Activated CD8-positive, alpha-beta T cell treated with anti-CD3 and anti-CD28 coated beads for 36 hours (primary cell): ENCODE results near the gene SCYL1. TPM values are rescaled to one million over a fixed set of nuclear protein-coding genes. Genes with fewer than 3 reads are reported as not detected.
"Not testable (repeated sequence)": the region's sequence is repeated elsewhere in the genome, so short reads cannot be mapped to it uniquely, and the experiment has no call there.

Experiments used
- ATAC-seq: fragments of 200-7000 bp; cut with Tn5 transposase; one replicate; pipeline ENCODE4 v1.10.0; 2021; ENCODE audit warnings: mild to moderate bottlenecking, moderate library complexity
- CTCF ChIA-PET: fragments of 350-600 bp; sonication (Branson Sonifier 250); formaldehyde crosslinking; loops from one replicate; lab custom pipeline; 2021; ENCODE audit warnings: antibody characterized with exemption; lab: Charles Lee
- POLR2A ChIA-PET: fragments of 350-600 bp; sonication (Branson Sonifier 250); formaldehyde crosslinking; loops from one replicate; lab custom pipeline; 2021; ENCODE audit warnings: antibody characterized with exemption; lab: Charles Lee
- DNase-seq: peaks from one replicate; pipeline ENCODE4 v3.0.0-alpha.2; 2020
- H3K27ac Mint-ChIP-seq: one replicate; pipeline ENCODE4 v1.8.0; 2021; ENCODE audit warnings: mild to moderate bottlenecking, mixed read lengths
- H3K27me3 Mint-ChIP-seq: one replicate; pipeline ENCODE4 v1.8.0; 2021; ENCODE audit warnings: mixed read lengths
- H3K36me3 Mint-ChIP-seq: one replicate; pipeline ENCODE4 v1.8.0; 2021; ENCODE audit warnings: low read depth, mixed read lengths
- H3K4me1 Mint-ChIP-seq: one replicate; pipeline ENCODE4 v1.8.0; 2021; ENCODE audit warnings: low read depth, mixed read lengths
- H3K4me3 Mint-ChIP-seq: one replicate; pipeline ENCODE4 v1.8.0; 2021; ENCODE audit warnings: mild to moderate bottlenecking, moderate library complexity, mixed read lengths
- H3K9me3 Mint-ChIP-seq: one replicate; pipeline ENCODE4 v1.8.0; 2021; ENCODE audit warnings: mixed read lengths
- intact Hi-C: fragments of 100-400 bp; cut with micrococcal nuclease; formaldehyde crosslinking; loops from one replicate; pipeline ENCODE4 v1.10.0; 2022
- total RNA-seq, 2 experiments: library from RNA; stranded (reverse); gene quantifications; one replicate each; pipeline ENCODE4 v1.2.3, GENCODE V29; 2021
- TF ChIP-seq, protein P1 (sequence below): fragments of 200-600 bp; IDR thresholded peaks from one replicate; pipeline ENCODE4 v1.8.0; 2022; ENCODE audit warnings: antibody characterized with exemption, mild to moderate bottlenecking

SCYL1 gene
- total RNA-seq, 2 experiments from 2014 or later: 71.5 to 76.8 TPM

DNA sequence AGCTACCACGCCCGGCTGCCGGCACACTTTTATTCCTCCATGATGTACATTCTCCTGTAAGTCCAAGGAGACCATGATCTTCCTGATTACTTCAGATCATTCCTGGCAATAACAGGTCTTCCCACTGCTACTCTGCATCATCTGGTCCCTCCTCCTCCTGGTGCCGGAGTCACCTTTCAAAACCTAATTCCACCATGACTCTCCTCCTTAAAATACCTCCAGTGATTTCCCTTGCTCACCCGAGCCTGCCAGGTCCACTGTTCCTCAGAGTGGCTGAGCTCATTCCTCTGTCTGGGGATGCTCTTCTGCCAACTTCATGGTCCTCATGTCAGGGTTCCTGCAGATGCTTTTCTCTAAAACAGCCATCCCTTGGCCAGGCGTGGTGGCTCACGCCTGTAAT lies 37.1 kb downstream of the SCYL1 start:
- ChIA-PET CTCF (interaction anchor here (0.8 to 6.0 kb wide), 5 partner anchors 10 to 32 kb away, joined by 3 to 34 read pairs (median 3); partner anchors contain the start of genes FAM89B and ZNRD2), POLR2A (interaction anchor here (1.0 to 4.1 kb wide), 7 partner anchors 7 to 141 kb away, joined by 3 to 19 read pairs (median 5); partner anchors contain the start of genes MALAT1 and ZNRD2)
- Mint-ChIP-seq H3K27me3 (no peaks in the 10 kb centered on the region), H3K27ac (no peak overlapping the region), H3K4me1 (peaks cover 56% of the 10 kb centered on the region), H3K36me3 (peaks cover 2% of the 10 kb centered on the region), H3K4me3 (no peak overlapping the region), H3K9me3 (no peaks in the 10 kb centered on the region)
- ATAC-seq: no peak
- TF ChIP-seq, protein P1, sequence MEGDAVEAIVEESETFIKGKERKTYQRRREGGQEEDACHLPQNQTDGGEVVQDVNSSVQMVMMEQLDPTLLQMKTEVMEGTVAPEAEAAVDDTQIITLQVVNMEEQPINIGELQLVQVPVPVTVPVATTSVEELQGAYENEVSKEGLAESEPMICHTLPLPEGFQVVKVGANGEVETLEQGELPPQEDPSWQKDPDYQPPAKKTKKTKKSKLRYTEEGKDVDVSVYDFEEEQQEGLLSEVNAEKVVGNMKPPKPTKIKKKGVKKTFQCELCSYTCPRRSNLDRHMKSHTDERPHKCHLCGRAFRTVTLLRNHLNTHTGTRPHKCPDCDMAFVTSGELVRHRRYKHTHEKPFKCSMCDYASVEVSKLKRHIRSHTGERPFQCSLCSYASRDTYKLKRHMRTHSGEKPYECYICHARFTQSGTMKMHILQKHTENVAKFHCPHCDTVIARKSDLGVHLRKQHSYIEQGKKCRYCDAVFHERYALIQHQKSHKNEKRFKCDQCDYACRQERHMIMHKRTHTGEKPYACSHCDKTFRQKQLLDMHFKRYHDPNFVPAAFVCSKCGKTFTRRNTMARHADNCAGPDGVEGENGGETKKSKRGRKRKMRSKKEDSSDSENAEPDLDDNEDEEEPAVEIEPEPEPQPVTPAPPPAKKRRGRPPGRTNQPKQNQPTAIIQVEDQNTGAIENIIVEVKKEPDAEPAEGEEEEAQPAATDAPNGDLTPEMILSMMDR: no peak
- intact Hi-C loops: no loop called here
- DNase-seq: no peak

DNA sequence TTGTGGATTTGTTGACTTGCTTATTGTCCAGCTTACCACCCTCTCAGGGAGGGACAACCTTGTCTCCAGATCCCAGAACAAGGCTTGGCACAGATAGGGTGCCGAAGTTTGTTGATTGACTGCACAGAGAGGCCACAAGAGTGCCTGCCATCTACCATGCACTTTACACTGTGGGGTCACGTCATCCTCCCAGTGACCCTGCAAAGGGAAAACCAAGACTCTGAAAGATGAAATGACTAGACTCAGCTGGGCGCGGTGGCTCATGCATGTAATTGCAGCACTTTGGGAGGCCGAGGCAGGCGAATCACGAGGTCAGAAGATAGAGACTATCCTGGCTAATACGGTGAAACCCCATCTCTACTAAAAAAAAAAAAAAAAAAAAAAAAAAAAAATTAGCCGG lies 37.9 kb downstream of the SCYL1 start:
- TF ChIP-seq, protein P1: no peak
- Mint-ChIP-seq H3K36me3 (peaks cover 3% of the 10 kb centered on the region), H3K4me3 (no peak overlapping the region), H3K4me1 (peaks cover 53% of the 10 kb centered on the region), H3K27ac (no peak overlapping the region), H3K9me3 (no peaks in the 10 kb centered on the region), H3K27me3 (no peaks in the 10 kb centered on the region)
- DNase-seq: peak; percentile 59
- CTCF ChIA-PET: interaction anchor here (1.3 to 6.0 kb wide), 3 partner anchors 9 to 25 kb away, joined by 3 to 39 read pairs (median 34); partner anchors contain the start of genes FAM89B and ZNRD2
- intact Hi-C loops: no loop called here
- ATAC-seq: no peak
- POLR2A ChIA-PET: interaction anchor here (1.3 to 2.3 kb wide), 2 partner anchors 10 to 22 kb away, joined by 5 to 9 read pairs; no protein-coding TSS in a partner anchor

DNA sequence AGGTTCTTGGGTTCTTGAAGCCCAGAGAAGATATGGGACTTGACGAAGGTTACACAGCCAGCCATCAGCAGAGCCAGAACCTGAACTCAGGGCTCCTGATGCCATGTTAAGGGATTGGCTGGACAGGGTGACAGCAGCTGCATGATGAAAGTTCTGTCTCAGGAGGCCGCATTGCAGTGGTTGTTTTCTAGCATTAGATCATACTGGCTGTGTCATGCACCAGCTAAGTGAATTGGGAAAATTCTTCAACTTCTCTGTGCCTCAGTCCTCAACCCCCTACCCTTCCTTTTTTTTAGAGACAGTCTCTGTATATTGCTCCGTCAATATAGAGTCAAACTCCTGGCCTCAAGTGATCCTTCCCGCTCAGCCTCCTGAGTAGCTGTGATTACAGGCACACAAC lies 38.7 kb downstream of the SCYL1 start:
- Mint-ChIP-seq H3K4me3 (no peak overlapping the region), H3K36me3 (peaks cover 7% of the 10 kb centered on the region), H3K4me1 (peaks cover 59% of the 10 kb centered on the region), H3K27ac (no peak overlapping the region), H3K9me3 (no peaks in the 10 kb centered on the region), H3K27me3 (no peaks in the 10 kb centered on the region)
- TF ChIP-seq, protein P1: no peak
- ATAC-seq (no peak), DNase-seq (no peak)
- intact Hi-C loops: no loop called here
- ChIA-PET POLR2A (interaction anchor here (1.0 to 1.7 kb wide), 2 partner anchors 9 to 140 kb away, joined by 3 to 4 read pairs; partner anchors contain the start of gene FAM89B), CTCF (interaction anchor here (0.6 to 6.0 kb wide), 5 partner anchors 8 to 222 kb away, joined by 3 to 39 read pairs (median 6); partner anchors contain the start of genes FAM89B and ZNRD2)

DNA sequence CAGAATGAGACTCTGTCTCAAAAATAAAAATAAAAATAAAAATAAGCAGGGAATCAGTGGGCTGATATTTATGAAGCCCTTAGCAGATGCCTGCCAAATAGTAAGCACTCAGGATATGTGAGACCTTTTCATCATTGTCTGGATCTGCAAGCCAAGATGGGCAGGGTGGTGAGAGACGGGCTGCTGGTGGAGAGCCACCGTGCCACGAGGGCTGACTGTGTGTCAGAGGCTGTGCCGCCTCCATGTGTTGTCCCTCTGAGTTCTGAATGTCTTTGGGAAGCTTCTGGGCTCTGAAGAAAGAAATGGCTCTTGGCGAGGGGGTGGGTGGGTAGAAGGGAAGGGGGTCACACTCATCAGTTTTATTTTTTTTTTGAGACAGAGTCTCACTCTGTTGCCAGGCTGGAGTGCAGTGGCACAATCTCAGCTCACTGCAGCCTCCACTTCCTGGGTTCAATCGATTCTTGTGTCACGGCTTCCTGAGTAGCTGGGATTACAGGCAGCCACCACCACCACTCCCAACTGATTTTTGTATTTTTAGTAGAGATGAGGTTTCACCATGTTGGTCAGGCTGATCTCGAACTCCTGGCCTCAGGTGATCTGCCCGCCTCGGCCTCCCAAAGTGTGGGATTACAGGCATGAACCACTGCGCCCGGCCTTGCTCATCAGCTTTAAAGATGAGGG lies 40.1 kb downstream of the SCYL1 start:
- H3K4me3 Mint-ChIP-seq, H3K9me3 Mint-ChIP-seq, intact Hi-C loops, H3K27me3 Mint-ChIP-seq, ATAC-seq, DNase-seq: not testable (repeated sequence)
- Mint-ChIP-seq H3K36me3 (peaks cover 16% of the 10 kb centered on the region), H3K4me1 (peaks cover 55% of the 10 kb centered on the region), H3K27ac (peak overlapping the region; percentile 96)
- ChIA-PET POLR2A (interaction anchor here (0.8 to 3.0 kb wide), 11 partner anchors 8 to 141 kb away, joined by 3 to 25 read pairs (median 4); partner anchors contain the start of genes FAM89B, MALAT1 and NEAT1), CTCF (interaction anchor here (0.6 to 5.3 kb wide), 8 partner anchors 8 to 250 kb away, joined by 3 to 39 read pairs (median 5); no protein-coding TSS in a partner anchor)

DNA sequence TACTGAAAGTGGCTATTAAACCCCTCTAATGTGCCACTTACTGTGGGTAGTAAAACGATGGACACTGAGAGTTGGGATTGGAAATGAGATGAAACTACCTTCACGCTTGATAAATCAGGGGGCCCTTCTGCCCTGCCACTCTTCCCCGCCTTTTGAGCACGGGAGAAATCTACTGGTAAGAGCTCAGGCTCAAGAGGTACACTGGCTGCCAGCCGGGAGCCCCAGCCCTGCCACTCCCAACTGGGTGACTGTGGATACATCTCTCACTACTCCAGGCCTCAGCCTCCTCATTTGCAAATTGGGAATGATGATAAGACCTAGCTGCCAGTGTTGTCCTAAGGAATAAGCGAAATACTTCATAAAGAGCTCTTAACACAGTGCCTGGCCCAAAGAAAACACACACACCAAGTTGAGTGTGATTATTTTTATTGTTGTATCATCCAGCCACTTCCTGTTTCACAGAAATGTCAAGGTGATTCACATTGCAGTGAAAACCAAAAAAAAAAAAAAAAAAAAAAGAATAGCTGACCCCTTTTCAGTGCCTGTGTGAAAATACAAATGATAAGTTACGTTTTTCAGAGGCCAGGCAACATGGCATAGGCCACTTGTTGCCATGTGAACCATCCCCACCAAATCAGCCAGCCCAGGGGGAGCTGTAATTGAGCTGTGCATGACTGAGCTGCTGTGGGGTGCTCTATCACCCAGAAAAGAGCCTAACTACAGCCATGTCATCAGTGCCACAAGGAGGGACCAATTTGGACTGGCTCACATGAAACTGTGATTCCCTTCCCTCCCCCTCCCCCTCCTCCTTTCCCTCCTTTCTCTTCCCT lies 41.0 kb downstream of the SCYL1 start:
- H3K9me3 Mint-ChIP-seq: no peaks in the 10 kb centered on the region
- no peaks in the 10 kb centered on the region for H3K27me3 Mint-ChIP-seq
- H3K36me3 Mint-ChIP-seq: peaks cover 20% of the 10 kb centered on the region
- ATAC-seq (peak; percentile 14), DNase-seq (peak; percentile 68)
- H3K4me1 Mint-ChIP-seq: peaks cover 46% of the 10 kb centered on the region
- peak overlapping the region; percentile 46 for H3K4me3 Mint-ChIP-seq
- TF ChIP-seq, protein P1: no peak
- ChIA-PET CTCF (interaction anchor here (0.6 to 5.3 kb wide), 10 partner anchors 8 to 251 kb away, joined by 3 to 39 read pairs (median 5); partner anchors contain the start of gene EHBP1L1), POLR2A (interaction anchor here (0.6 to 3.0 kb wide), 16 partner anchors 7 to 144 kb away, joined by 3 to 25 read pairs (median 4); partner anchors contain the start of genes EHBP1L1, FAM89B, MALAT1 and NEAT1)
- H3K27ac Mint-ChIP-seq: peak overlapping the region; percentile 96
- intact Hi-C loops: no loop called here
